Uterus (tissue), 2 donors: ENCODE results near the gene COL18A1.

Experiments
- POLR2A ChIP-seq, 2 donors: fragments of 450-650 bp; IDR thresholded peaks; one replicate each; pipeline ENCODE4 v1.6.1; 2016; ENCODE audit warnings: antibody characterized with exemption in 2 of 2, mild to moderate bottlenecking in 1 of 2, moderate library complexity in 1 of 2
- TF ChIP-seq, protein P1 (sequence below), 4 experiments: fragments of 200-600 bp in 2 of 4; fragments of 450-650 bp in 2 of 4; sonication (generic) in 2 of 4; IDR thresholded peaks; one replicate each; pipeline ENCODE4 v1.5.1; 2016 to 2019; ENCODE audit warnings: antibody characterized with exemption in 4 of 4, mild to moderate bottlenecking in 2 of 4, moderate library complexity in 1 of 4

DNA sequence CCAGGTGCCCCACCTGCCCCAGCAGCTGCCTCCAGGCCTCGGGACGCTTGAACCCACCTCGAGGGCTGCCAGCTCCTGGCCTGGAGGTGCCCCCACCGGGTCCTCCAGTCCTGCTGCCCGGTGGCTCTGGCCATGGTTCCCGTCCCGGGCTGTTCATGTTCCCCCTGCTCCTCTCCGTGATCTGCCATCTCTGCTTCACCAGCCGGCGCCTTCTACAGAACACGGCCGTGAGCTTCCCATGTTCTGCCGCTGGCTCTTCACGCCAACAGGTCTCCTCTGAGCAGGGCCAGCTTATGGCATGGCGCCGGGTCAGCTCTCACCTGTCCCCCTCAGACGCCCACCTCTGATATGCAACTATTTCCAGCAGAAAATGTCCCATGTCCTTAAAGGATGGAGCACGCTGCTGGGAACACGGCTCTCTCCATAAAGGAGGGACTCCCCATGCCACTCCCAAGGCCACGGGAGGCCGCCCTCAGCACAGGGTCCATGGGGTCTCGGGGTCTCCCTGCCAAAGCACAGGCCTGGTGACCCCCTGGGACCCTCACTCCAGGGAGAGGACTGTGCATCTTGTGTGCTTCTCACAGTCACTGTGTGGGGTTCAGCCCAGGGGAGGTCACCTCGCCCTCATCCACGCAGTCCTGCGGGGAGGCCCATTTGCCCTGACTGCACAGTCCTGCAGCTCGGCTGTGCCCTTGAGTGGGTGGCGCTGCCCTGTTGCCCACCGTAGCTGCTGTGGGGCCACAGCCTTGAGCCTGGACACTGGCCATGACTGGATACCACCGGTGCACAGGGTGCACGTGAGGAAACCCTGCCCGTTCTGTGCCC, 36.7 kb downstream of the COL18A1 start:
- TF ChIP-seq, protein P1, sequence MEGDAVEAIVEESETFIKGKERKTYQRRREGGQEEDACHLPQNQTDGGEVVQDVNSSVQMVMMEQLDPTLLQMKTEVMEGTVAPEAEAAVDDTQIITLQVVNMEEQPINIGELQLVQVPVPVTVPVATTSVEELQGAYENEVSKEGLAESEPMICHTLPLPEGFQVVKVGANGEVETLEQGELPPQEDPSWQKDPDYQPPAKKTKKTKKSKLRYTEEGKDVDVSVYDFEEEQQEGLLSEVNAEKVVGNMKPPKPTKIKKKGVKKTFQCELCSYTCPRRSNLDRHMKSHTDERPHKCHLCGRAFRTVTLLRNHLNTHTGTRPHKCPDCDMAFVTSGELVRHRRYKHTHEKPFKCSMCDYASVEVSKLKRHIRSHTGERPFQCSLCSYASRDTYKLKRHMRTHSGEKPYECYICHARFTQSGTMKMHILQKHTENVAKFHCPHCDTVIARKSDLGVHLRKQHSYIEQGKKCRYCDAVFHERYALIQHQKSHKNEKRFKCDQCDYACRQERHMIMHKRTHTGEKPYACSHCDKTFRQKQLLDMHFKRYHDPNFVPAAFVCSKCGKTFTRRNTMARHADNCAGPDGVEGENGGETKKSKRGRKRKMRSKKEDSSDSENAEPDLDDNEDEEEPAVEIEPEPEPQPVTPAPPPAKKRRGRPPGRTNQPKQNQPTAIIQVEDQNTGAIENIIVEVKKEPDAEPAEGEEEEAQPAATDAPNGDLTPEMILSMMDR (IDR thresholded peaks at IDR 0.05) = no peak
- TF ChIP-seq POLR2A (IDR thresholded peaks at IDR 0.05) = no peak
